Right ventricle myocardium superior (tissue), 1 donor: ENCODE data around the gene MICOS13. TPM values are rescaled to one million over a fixed set of nuclear protein-coding genes. Genes with fewer than 3 reads are reported as not detected.

Experiments used
- ATAC-seq: fragments of 200-7000 bp; cut with Tn5 transposase; one replicate; pipeline ENCODE4 v1.9.1; 2020; ENCODE audit warnings: mild to moderate bottlenecking; ENCODE audit not compliant: poor library complexity
- DNase-seq: peaks from one replicate; pipeline ENCODE4 v3.0.0-alpha.2; 2020
- intact Hi-C: fragments of 100-400 bp; cut with DNase I; formaldehyde crosslinking; loops from one replicate; pipeline ENCODE4 v1.11.2; 2022
- total RNA-seq: library from RNA; stranded (reverse); fragmentation: NEBNext Ultra II Directional; extraction: Animal tissue kit (Norgen Biotek cat#: 25700); gene quantifications from one replicate; pipeline ENCODE4 v1.2.1, GENCODE V29; 2021
- donor health status: DM: no; HTN: yes; CAD: no; lungs with severe emphysema.

Gene MICOS13
- total RNA-seq, 1 donor from 2014 or later: 165 TPM

DNA sequence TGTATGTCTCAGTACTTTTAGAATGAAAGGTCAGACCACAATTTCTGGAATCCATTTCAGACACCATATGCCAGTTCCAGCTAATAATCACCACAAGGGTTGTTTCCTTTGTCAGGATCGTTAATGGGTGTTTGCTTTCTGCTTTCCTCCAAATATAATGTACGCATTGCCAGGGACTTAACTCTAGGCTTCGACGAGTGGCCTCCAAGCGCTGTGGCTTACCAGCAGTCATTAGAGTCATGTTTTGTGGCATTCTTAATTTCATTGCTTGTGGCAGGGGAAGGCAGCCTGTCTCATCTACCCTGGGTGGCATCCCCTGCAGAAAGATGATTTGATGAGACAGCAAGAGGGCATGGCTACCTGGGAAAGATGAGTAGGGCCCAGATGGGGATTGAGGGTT, 34.9 kb downstream of the MICOS13 start:
- intact Hi-C loops: no loop called here

DNA sequence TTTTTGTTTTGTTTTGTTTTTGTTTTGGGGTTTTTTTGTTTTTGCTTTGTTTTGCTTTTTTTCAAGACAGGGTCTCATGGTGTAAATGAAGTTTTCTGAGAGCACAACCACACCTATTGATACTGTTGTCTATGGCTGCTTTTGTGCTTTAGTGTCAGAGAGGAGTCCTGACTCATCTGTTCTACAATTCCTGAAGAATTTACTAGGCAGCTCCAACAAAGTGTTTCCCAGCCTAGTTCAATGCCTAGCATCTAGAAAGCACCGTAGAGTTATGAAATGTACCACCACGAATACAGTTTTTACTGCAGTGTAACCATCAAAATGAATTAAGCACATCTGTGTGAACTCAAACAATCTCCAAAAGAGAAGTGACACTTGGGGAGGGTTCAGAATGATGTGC, 36.3 kb downstream of the MICOS13 start:
- no peak for ATAC-seq
- intact Hi-C loops: no loop called here
- DNase-seq: no peak

More for the DNA sequence above, 34.9 kb downstream of the MICOS13 start:
- ATAC-seq (no peak), DNase-seq (no peak)

DNA sequence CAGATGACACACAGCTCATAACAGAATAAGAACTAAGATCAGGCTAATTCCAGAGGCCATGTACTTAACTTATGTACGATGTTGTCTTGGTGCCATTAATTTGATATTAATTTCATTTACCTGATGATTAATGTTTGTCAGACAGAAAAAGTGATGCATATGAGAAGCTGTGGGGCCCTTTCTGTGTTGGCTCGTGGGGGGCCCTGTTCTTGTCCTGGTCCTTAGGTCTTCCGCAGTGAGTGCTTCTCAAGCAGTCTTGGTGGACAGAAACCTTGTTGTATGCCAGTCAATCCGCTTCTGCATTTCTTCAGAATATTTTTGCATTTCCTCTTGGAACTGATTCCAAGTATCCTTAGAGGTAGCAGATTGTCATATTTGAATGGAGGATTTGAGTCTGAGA, 37.3 kb downstream of the MICOS13 start:
- intact Hi-C loops: no loop called here
- ATAC-seq (no peak), DNase-seq (no peak)

DNA sequence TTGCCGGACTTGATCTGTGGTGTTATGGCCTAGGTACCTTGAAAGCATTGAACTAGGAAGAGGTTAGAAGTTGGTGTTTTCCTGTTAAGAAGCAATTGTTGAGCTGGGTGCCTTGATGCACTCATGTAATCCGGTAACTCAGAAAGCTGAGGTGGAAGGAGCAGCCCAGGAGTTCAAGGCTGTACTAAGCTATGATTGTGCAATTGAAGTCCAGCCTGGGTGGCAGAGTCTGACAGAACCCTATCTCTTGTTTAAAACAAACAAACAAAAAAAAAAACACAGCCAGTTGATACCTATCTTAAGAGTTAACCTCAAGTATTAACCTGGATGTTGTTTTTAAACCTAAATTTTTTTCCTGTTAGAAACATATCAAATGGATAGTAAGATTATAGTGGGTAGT, 38.1 kb downstream of the MICOS13 start:
- ATAC-seq (no peak), DNase-seq (no peak)
- intact Hi-C loops: no loop called here

DNA sequence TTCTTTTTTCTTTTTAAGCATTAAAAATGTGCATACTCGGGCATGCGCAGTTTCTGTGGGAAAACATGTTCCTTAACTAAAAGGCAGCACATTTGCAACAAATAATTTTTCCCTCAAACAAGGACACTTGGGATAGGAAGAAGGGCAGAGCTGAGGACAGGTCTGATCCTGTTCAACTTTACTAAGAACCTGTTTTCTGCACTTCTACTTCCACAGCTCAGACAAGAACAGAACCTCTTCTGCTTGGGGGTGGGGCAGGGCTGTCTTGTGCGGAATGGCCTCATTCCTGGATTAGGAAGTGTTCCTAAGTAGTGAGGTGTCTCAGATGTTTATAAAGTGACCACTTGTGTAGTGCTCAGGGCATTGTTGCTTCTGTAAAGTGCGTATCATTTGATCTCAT, 39.1 kb downstream of the MICOS13 start:
- intact Hi-C loops: no loop called here
- no peak for ATAC-seq
- no peak for DNase-seq

DNA sequence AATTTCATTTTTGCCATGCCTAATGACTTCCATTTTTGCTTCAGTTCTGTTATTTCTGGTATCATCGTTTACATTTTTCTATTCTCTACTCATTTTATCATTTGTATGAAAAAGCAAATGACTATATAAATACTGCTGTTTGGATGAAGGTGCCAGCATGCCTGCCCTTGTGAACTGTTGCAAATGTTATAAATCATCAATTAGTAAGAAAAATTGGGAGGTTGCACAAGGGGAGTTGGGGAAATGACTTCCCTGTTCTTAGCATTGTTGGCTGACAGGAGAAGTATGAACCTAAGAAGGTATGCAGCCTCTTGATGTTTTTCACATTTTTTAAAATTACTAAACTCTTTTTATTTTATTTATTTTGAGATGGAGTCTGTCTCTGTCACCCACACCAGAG, 42.3 kb downstream of the MICOS13 start:
- ATAC-seq (no peak), DNase-seq (no peak)
- intact Hi-C loops: no loop called here

DNA sequence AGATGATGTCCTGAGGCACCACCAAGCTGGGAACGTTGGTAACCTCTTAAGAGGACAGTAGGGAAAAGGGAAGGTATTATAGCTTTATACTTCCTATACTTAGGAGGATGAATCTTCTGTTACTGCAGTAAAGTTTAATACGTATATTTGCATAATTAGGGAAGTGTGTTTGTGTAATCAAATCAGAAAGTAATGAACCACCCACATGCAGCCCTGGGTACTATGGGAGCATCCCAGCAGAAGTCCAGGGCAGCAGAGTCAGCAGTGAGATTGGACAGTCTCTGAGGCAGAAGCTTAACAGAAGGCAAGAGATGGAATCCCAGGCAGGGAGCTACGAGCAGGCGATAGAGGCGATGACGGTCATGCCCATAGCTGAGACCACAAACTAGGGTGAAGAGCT, 44.9 kb downstream of the MICOS13 start:
- intact Hi-C loops: no loop called here
- DNase-seq (no peak), ATAC-seq (no peak)

DNA sequence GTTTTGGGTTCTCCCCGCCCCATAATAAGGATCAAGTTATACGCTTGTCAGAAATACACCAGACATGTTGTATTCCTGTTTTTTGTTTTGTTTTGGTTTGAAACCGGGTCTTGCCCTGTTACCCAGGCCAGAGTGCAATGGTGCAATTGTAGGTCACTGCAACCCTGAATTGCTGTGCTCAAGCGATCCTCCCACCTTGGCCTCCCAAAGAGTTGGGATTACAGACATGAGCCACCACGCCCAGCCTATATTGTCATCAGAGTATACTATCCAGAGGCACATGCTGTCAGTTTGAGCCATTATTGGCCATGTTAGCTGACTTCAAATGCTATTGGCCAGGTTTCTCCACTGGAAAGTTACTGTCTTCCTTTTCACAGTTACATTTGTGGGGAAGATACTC, 47.7 kb downstream of the MICOS13 start:
- intact Hi-C loops: no loop called here
- no peak for ATAC-seq
- DNase-seq: no peak

DNA sequence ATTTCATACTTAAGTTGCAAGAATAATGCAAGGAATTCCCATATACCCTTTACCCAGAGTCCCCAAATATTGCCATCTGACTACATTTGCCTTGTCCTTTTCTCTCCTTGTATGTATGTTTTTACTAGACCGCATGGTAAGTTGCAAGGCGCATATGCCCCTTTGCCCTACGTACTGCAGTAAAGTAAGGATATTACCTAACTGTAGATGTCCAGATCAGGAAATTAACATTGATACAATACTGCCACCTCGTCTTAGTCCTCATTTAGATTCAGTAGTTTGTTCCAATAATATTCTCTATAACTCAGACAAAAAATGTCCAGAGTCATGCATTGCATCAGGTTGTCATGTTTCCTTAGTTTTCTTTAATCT, 48.1 kb downstream of the MICOS13 start:
- intact Hi-C loops: no loop called here

DNA sequence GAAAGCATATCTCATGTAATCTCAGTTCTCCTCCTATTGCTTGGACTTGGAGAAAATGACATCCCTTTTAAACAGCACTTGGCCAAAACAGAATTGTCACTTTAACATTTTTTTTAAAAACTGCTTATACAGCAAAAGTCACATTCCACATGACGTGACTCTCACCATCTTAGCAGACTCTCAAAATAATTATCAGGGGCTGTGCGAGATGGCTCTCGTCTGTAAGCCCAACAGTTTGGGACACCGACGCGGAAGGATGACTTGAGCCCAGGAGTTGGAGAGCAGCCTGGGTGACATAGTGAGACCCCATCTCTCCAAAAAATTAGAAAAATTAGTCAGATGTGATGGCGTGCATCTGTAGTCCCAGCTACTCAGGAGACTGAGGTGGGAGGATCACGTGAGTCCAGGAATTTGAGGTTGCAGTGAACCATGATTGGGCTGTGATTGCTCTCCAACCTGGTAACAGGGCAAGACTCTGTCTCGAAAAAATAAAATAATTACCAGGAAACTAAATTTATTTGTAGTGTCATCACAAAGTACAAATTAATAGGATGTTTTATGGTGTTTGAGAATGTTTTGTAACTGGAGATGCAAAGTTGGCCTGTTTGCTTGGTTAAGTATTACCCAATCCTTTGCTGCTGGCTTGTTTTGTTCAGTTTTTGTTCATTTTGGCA, 48.6 kb downstream of the MICOS13 start:
- ATAC-seq: peak; percentile 24
- no peak for DNase-seq
- intact Hi-C loops: no loop called here

More for the DNA sequence above, 48.1 kb downstream of the MICOS13 start:
- no peak for ATAC-seq
- no peak for DNase-seq

DNA sequence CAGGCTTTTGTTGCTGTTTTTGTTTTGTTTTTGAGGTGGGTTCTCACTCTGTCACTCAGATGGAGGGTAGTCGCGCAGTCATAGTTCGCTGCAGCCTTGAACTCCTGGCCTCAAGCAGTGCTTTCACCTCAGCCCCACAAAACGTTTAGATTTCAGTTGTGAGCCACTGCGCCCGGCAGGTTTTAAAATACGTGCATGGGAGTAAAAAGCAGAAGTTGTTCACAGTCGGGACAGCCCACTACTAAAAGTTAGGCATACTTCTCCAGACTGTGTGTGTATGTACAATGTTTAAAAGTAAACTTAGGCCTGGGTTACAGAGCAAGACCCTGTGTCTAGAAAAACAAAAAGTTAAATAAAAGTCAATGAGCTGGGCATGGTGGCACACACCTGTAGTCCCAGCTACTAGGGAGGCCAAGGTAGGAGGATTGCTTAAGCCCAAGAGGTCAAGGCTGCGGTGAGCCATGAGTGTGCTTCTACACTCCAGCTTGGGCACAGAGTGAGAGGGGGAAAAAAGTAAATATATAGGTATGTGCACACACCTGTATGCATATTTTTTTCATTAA, 51.3 kb downstream of the MICOS13 start:
- no peak for ATAC-seq

DNA sequence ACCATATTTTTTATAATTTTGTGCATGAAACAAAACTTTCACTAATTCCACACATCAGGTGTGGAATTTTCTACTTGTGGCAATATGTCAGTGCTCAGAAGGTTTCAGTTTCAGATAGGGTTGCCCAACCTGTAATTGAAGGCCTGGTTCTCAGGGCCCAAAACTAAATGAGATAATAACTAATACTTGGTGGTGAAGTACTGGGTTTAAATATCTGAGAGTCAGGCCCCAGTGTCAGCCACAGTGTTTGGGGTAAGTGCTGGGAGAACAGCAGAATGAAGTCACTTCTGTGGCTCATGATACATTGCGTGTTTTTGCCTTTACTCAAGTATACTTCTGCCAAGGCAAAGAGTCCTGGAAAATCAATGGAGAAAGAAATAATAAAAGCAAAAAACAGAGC, 51.9 kb downstream of the MICOS13 start:
- intact Hi-C loops: no loop called here
- no peak for ATAC-seq
- DNase-seq: no peak

More for the DNA sequence above, 51.3 kb downstream of the MICOS13 start:
- intact Hi-C loops: no loop called here
- no peak for DNase-seq

Other genes with a start within 250 kb of the MICOS13 start
- gene ZNRF4, start 225.1 kb downstream of the MICOS13 start, total RNA-seq: not detected
- gene TINCR, start 112.6 kb downstream of the MICOS13 start, total RNA-seq: not detected
- 48.7 TPM for gene SAFB2, start 57.7 kb downstream of the MICOS13 start, total RNA-seq
- gene SAFB, start 57.4 kb downstream of the MICOS13 start, total RNA-seq: 61.9 TPM
- 3.5 TPM for gene HSD11B1L, start 511 bp upstream of the MICOS13 start, total RNA-seq
- 367 TPM for gene RPL36, start 9.8 kb upstream of the MICOS13 start, total RNA-seq
- 98.8 TPM for gene LONP1, start 39.6 kb upstream of the MICOS13 start, total RNA-seq
- not detected for gene CATSPERD, start 40.1 kb upstream of the MICOS13 start, total RNA-seq
- gene PRR22, start 104.2 kb upstream of the MICOS13 start, total RNA-seq: 0.62 TPM
- gene DUS3L, start 110.6 kb upstream of the MICOS13 start, total RNA-seq: 12.9 TPM
- 20.6 TPM for gene NRTN, start 124.6 kb upstream of the MICOS13 start, total RNA-seq
- gene FUT6, start 159.2 kb upstream of the MICOS13 start, total RNA-seq: not detected
- not detected for gene FUT3, start 170.9 kb upstream of the MICOS13 start, total RNA-seq
- gene FUT5, start 190.0 kb upstream of the MICOS13 start, total RNA-seq: not detected
- gene NDUFA11, start 223.3 kb upstream of the MICOS13 start, total RNA-seq: 606 TPM
- 2.1 TPM for gene VMAC, start 224.4 kb upstream of the MICOS13 start, total RNA-seq
- 3.4 TPM for gene CAPS, start 233.7 kb upstream of the MICOS13 start, total RNA-seq